Loucy (cell line): Measurements from ENCODE around the gene TMEM204.

Source experiments
- H2AFZ ChIP-seq: fragments of 200-600 bp; sonication (generic); 2 replicates; pipeline ENCODE4 v1.6.0; 2016; ENCODE audit warnings: antibody characterized with exemption, mild to moderate bottlenecking, low read length, moderate library complexity
- H3F3A ChIP-seq: fragments of 200-600 bp; 2 replicates; pipeline ENCODE4 v1.6.0; 2016; ENCODE audit warnings: antibody characterized with exemption, low read depth, mild to moderate bottlenecking
- H3K27me3 ChIP-seq: fragments of 200-600 bp; sonication (generic); 2 replicates; pipeline ENCODE4 v1.6.1; 2014; ENCODE audit warnings: low read length, mild to moderate bottlenecking; ENCODE audit not compliant: insufficient read depth, poor library complexity, severe bottlenecking
- H3K36me3 ChIP-seq: fragments of 200-600 bp; sonication (generic); 2 replicates; pipeline ENCODE4 v1.6.1; 2016; ENCODE audit warnings: low read length; ENCODE audit not compliant: insufficient read depth
- H3K4me1 ChIP-seq: fragments of 200-600 bp; sonication (generic); 2 replicates; pipeline ENCODE4 v1.5.1; 2014; ENCODE audit warnings: low read length, mild to moderate bottlenecking; ENCODE audit not compliant: insufficient read depth, poor library complexity, severe bottlenecking
- H3K4me2 ChIP-seq: fragments of 200-600 bp; sonication (generic); 2 replicates; pipeline ENCODE4 v1.6.0; 2014; ENCODE audit warnings: antibody characterized with exemption, low read length, low read depth, mild to moderate bottlenecking; ENCODE audit not compliant: poor library complexity, severe bottlenecking
- H3K4me3 ChIP-seq: fragments of 200-600 bp; sonication (generic); 2 replicates; pipeline ENCODE4 v1.5.1; 2014; ENCODE audit warnings: low read length, mild to moderate bottlenecking, mixed read lengths; ENCODE audit not compliant: poor library complexity, severe bottlenecking
- H3K79me2 ChIP-seq: fragments of 200-600 bp; sonication (generic); 2 replicates; pipeline ENCODE4 v1.6.1; 2014; ENCODE audit warnings: low read length; ENCODE audit not compliant: insufficient read depth
- H3K9ac ChIP-seq: fragments of 200-600 bp; sonication (generic); 2 replicates; pipeline ENCODE4 v1.6.0; 2014; ENCODE audit warnings: mild to moderate bottlenecking, low read depth, low read length, moderate library complexity; ENCODE audit not compliant: poor library complexity, severe bottlenecking
- H3K9me2 ChIP-seq: fragments of 200-600 bp; sonication (generic); replicated peaks from 2 replicates; pipeline ENCODE4 v1.6.1; 2016; ENCODE audit warnings: low read depth, low read length, mixed read lengths
- H3K9me3 ChIP-seq: fragments of 200-600 bp; sonication (generic); 2 replicates; pipeline ENCODE4 v1.6.1; 2014; ENCODE audit warnings: mild to moderate bottlenecking, antibody characterized with exemption, low read length, low read depth; ENCODE audit not compliant: insufficient read depth
- H4K20me1 ChIP-seq: fragments of 200-600 bp; sonication (generic); 2 replicates; pipeline ENCODE4 v1.6.0; 2014; ENCODE audit warnings: antibody characterized with exemption, low read length, mild to moderate bottlenecking; ENCODE audit not compliant: insufficient read depth, poor library complexity, severe bottlenecking
- EZH2phosphoT487 ChIP-seq: fragments of 200-600 bp; IDR thresholded peaks from 2 replicates; pipeline ENCODE4 v1.6.1; 2018; ENCODE audit warnings: antibody characterized with exemption, mild to moderate bottlenecking, moderate library complexity, borderline replicate concordance
- TF ChIP-seq, protein P1 (sequence below): fragments of 200-600 bp; sonication (generic); conservative IDR thresholded peaks from 2 replicates; pipeline ENCODE4 v1.5.1; 2014; ENCODE audit warnings: mild to moderate bottlenecking, antibody characterized with exemption, low read length

The TMEM204 gene

DNA sequence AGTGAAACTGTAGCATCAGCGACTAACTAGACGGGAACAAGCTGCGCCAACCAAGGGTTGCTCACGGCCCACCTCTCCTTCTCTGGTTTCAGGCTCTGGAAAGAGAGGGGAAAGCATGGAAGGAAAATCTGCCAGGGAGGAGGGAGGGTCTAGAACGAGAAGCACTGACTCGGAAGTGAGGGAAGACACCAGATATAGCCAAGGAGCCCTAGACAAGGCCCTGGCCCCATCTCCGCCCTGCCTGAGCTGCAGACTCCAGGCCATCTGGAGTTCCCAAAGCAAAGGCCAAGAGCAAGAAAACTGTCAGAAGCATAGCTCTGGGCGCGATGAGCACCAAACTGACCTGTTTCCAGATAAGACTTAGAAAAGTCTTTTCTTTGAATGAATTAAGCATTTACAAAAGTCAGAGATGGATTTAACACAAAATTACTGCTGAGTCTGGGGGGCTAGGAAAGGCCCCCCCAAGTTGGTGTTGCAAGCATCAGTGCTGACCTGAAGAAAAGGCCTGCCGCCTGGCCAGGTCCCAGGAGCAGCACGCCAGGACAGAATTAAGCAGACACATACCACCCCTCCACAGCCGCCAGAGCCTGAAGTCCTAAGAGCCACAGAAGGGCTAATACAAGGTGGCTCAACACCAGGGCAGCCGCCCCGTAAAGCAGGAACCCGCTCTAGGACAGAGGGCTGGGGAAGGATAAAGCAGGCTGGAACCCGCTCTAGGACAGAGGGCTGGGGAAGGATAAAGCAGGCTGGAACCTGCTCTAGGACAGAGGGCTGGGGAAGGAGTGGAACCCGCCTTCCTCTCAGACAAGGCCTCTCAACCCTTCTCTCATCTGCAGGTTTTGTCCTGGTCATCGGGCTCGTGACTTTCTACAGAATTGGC, 20.7 kb downstream of the TMEM204 start:
- TF ChIP-seq EZH2phosphoT487: no peak
- TF ChIP-seq, protein P1, sequence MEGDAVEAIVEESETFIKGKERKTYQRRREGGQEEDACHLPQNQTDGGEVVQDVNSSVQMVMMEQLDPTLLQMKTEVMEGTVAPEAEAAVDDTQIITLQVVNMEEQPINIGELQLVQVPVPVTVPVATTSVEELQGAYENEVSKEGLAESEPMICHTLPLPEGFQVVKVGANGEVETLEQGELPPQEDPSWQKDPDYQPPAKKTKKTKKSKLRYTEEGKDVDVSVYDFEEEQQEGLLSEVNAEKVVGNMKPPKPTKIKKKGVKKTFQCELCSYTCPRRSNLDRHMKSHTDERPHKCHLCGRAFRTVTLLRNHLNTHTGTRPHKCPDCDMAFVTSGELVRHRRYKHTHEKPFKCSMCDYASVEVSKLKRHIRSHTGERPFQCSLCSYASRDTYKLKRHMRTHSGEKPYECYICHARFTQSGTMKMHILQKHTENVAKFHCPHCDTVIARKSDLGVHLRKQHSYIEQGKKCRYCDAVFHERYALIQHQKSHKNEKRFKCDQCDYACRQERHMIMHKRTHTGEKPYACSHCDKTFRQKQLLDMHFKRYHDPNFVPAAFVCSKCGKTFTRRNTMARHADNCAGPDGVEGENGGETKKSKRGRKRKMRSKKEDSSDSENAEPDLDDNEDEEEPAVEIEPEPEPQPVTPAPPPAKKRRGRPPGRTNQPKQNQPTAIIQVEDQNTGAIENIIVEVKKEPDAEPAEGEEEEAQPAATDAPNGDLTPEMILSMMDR: no peak
- Histone ChIP-seq H3K9me3 (no peaks in the 10 kb centered on the region), H4K20me1 (no peaks in the 10 kb centered on the region), H3K27me3 (no peaks in the 10 kb centered on the region), H3K4me2 (no peak overlapping the region), H2AFZ (no peak overlapping the region), H3K9me2 (no peaks in the 10 kb centered on the region), H3K79me2 (no peaks in the 10 kb centered on the region), H3K9ac (no peak overlapping the region), H3F3A (no peaks in the 10 kb centered on the region), H3K4me3 (no peak overlapping the region), H3K36me3 (no peaks in the 10 kb centered on the region), H3K4me1 (peaks cover 2% of the 10 kb centered on the region)

DNA sequence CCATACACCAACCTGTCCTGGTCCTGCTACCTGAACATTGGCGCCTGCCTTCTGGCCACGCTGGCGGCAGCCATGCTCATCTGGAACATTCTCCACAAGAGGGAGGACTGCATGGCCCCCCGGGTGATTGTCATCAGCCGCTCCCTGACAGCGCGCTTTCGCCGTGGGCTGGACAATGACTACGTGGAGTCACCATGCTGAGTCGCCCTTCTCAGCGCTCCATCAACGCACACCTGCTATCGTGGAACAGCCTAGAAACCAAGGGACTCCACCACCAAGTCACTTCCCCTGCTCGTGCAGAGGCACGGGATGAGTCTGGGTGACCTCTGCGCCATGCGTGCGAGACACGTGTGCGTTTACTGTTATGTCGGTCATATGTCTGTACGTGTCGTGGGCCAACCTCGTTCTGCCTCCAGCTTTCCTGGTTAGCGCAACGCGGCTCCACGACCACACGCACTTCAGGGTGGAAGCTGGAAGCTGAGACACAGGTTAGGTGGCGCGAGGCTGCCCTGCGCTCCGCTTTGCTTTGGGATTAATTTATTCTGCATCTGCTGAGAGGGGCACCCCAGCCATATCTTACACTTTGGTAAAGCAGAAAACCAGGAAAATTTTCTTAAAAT, 21.5 kb downstream of the TMEM204 start:
- Histone ChIP-seq H4K20me1 (no peaks in the 10 kb centered on the region), H3K9me2 (no peaks in the 10 kb centered on the region), H3K9me3 (no peaks in the 10 kb centered on the region), H3F3A (no peaks in the 10 kb centered on the region), H3K9ac (no peak overlapping the region), H3K4me1 (peaks cover 9% of the 10 kb centered on the region), H3K4me3 (no peak overlapping the region), H3K27me3 (no peaks in the 10 kb centered on the region), H2AFZ (no peak overlapping the region), H3K4me2 (no peak overlapping the region), H3K36me3 (no peaks in the 10 kb centered on the region), H3K79me2 (no peaks in the 10 kb centered on the region)
- TF ChIP-seq EZH2phosphoT487: no peak
- TF ChIP-seq, protein P1: no peak

DNA sequence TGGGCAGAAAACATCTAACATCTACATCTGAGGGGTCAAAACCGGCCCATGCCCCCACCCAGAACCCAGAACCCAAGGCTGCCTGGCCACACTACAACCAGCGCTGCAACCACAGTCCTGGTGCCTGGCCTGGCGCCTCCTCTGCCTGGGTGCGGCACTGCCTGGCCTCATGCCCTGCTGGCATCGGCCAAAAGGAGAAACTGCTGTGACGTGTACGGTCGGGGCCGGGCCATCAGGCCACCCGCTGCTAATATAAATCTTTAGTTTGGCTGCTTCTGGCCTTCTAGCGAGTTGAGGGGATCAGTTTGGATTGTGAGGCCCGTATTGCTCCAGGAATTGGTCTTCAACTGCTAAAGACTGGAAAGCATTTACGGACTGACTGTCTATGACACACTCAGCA, 22.8 kb downstream of the TMEM204 start:
- Histone ChIP-seq H2AFZ (no peak overlapping the region), H3K79me2 (no peaks in the 10 kb centered on the region), H3K27me3 (no peaks in the 10 kb centered on the region), H3K9ac (no peak overlapping the region), H3F3A (no peaks in the 10 kb centered on the region), H3K4me3 (no peak overlapping the region), H4K20me1 (no peaks in the 10 kb centered on the region), H3K4me1 (peaks cover 10% of the 10 kb centered on the region), H3K9me2 (no peaks in the 10 kb centered on the region), H3K36me3 (no peaks in the 10 kb centered on the region), H3K9me3 (no peaks in the 10 kb centered on the region), H3K4me2 (no peak overlapping the region)
- TF ChIP-seq EZH2phosphoT487: no peak
- TF ChIP-seq, protein P1: no peak
